Measurements from ENCODE around the gene IDH1. TPM values are rescaled to one million over a fixed set of nuclear protein-coding genes. Genes with fewer than 3 reads are reported as not detected.
A peak's percentile ranks its signal among the peaks of the same experiment; 100 is the strongest.

The IDH1 gene
- total and polyA plus RNA-seq, 2 of the 8 experiments (the other 6 are each of a cell fraction or from before 2014, with no cell fraction given) = 174 to 398 TPM

GRCh38 chr2:208254118-208254870 is 577 bp downstream of the IDH1 start (continued):
- TF ChIP-seq EP300 (IDR thresholded peaks at IDR 0.05; ENCODE audit: borderline replicate concordance in 1 of 2, low read depth in 2 of 2, low read length in 2 of 2) = 0 out of 3 replicates have a peak, but pooled peaks of 1 of the 2 experiments have one; percentile 39
- TF ChIP-seq ZNF274 (IDR thresholded peaks at IDR 0.05; ENCODE audit: borderline replicate concordance, extremely low read depth, low read length) = no peak
- TF ChIP-seq BACH1 (IDR thresholded peaks at IDR 0.05; ENCODE audit: low read length) = no peak
- TF ChIP-seq, protein P1, sequence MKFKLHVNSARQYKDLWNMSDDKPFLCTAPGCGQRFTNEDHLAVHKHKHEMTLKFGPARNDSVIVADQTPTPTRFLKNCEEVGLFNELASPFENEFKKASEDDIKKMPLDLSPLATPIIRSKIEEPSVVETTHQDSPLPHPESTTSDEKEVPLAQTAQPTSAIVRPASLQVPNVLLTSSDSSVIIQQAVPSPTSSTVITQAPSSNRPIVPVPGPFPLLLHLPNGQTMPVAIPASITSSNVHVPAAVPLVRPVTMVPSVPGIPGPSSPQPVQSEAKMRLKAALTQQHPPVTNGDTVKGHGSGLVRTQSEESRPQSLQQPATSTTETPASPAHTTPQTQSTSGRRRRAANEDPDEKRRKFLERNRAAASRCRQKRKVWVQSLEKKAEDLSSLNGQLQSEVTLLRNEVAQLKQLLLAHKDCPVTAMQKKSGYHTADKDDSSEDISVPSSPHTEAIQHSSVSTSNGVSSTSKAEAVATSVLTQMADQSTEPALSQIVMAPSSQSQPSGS (IDR thresholded peaks at IDR 0.05; ENCODE audit: low read length) = 0 out of 2 replicates have a peak, but pooled peaks have one; percentile 5
- no peak for TF ChIP-seq RNF2 (IDR thresholded peaks at IDR 0.05; ENCODE audit: borderline replicate concordance, low read depth, low read length, missing control alignments, poor library complexity, severe bottlenecking)
- TF ChIP-seq POLR2AphosphoS5 (IDR thresholded peaks at IDR 0.05; ENCODE audit: low read depth, low read length) = peak; percentile 68; the same call in 1 of the 2 replicates
- TF ChIP-seq SP4 (IDR thresholded peaks at IDR 0.05; ENCODE audit: low read length) = 0 out of 2 replicates have a peak, but pooled peaks have one; percentile 52
- TF ChIP-seq SIN3A (conservative IDR thresholded peaks at IDR 0.05 in 1 of 2, IDR thresholded peaks at IDR 0.05 in 1 of 2; ENCODE audit: low read depth in 1 of 2, low read length in 2 of 2) = peak in 1 of 2 experiments; percentile 50; a peak in 3 of 4 replicates
- no peak for TF ChIP-seq KDM1A (IDR thresholded peaks at IDR 0.05; ENCODE audit: borderline replicate concordance, low read length)
- TF ChIP-seq TAF1 (IDR thresholded peaks at IDR 0.05; ENCODE audit: low read depth, low read length) = peak; percentile 83
- peak; percentile 76 for TF ChIP-seq SAP30 (IDR thresholded peaks at IDR 0.05; ENCODE audit: insufficient read depth, insufficient replicate concordance, low read length)
- TF ChIP-seq TEAD4 (IDR thresholded peaks at IDR 0.05; ENCODE audit: low read depth, low read length) = no peak
- 0 out of 2 replicates have a peak, but pooled peaks have one; percentile 49 for TF ChIP-seq RXRA (IDR thresholded peaks at IDR 0.05; ENCODE audit: insufficient read depth, low read depth, low read length)
- 0 out of 2 replicates have a peak, but pooled peaks have one; percentile 7 for TF ChIP-seq YY1 (IDR thresholded peaks at IDR 0.05; ENCODE audit: low read depth, low read length)
- peak; percentile 50; the same call in 1 of the 2 replicates for TF ChIP-seq PHF8 (conservative IDR thresholded peaks at IDR 0.05; ENCODE audit: low read depth, low read length)
- TF ChIP-seq, protein P2, sequence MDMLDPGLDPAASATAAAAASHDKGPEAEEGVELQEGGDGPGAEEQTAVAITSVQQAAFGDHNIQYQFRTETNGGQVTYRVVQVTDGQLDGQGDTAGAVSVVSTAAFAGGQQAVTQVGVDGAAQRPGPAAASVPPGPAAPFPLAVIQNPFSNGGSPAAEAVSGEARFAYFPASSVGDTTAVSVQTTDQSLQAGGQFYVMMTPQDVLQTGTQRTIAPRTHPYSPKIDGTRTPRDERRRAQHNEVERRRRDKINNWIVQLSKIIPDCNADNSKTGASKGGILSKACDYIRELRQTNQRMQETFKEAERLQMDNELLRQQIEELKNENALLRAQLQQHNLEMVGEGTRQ (IDR thresholded peaks at IDR 0.05; ENCODE audit: low read length) = no peak
- 0 out of 2 replicates have a peak, but pooled peaks have one; percentile 70 for TF ChIP-seq RBBP5 (IDR thresholded peaks at IDR 0.05; ENCODE audit: borderline replicate concordance, low read depth, low read length)
- TF ChIP-seq TCF12 (IDR thresholded peaks at IDR 0.05; ENCODE audit: low read depth, low read length) = no peak
- no peak for TF ChIP-seq CREB1 (IDR thresholded peaks at IDR 0.05)
- TF ChIP-seq SIX5 (IDR thresholded peaks at IDR 0.05; ENCODE audit: low read depth, low read length) = no peak

Data from H1 (cell line).